Fibroblast of lung (primary cell): ENCODE results near the gene VENTX. TPM values are rescaled to one million over a fixed set of nuclear protein-coding genes. Genes with fewer than 3 reads are reported as not detected.

Experiments
- DNase-seq, 2 donors: peaks; one replicate each; pipeline versions ENCODE4 v3.0.0 to v3.0.0-alpha.2; 2010; ENCODE audit warnings: low read depth in 2 of 2
- H2AFZ ChIP-seq: 2 replicates; pipeline ENCODE4 v1.5.1; 2012; ENCODE audit warnings: low read length, control low read depth, inconsistent platforms
- H3K27ac ChIP-seq: 2 replicates; pipeline ENCODE4 v1.5.1; 2011; ENCODE audit warnings: low read length, control low read depth; ENCODE audit not compliant: insufficient read depth
- H3K27me3 ChIP-seq: 2 replicates; pipeline ENCODE4 v1.5.1; 2011; ENCODE audit warnings: mild to moderate bottlenecking, low read length; ENCODE audit not compliant: control insufficient read depth, insufficient read depth
- H3K36me3 ChIP-seq: 2 replicates; pipeline ENCODE4 v1.5.1; 2011; ENCODE audit warnings: low read length; ENCODE audit not compliant: control insufficient read depth, insufficient read depth
- H3K4me1 ChIP-seq: 2 replicates; pipeline ENCODE4 v1.5.1; 2011; ENCODE audit warnings: low read length; ENCODE audit not compliant: control insufficient read depth, insufficient read depth; ENCODE audit errors: extremely low read depth
- H3K4me2 ChIP-seq: 2 replicates; pipeline ENCODE4 v1.5.1; 2011; ENCODE audit warnings: low read length, control low read depth; ENCODE audit not compliant: insufficient read depth; ENCODE audit errors: extremely low read depth
- H3K4me3 ChIP-seq, 4 experiments: fragments of 200-600 bp in 1 of 4; sonication (generic) in 1 of 4; replicated peaks in 1 of 4; 2 replicates each; pipeline ENCODE4 v1.5.1; 2011 to 2016; ENCODE audit warnings: low read length in 4 of 4, low read depth in 3 of 4, mild to moderate bottlenecking in 3 of 4, control low read depth in 2 of 4, inconsistent platforms in 1 of 4, mixed read lengths in 1 of 4; ENCODE audit not compliant: insufficient read depth in 1 of 4; ENCODE audit errors: control extremely low read depth in 1 of 4
- H3K79me2 ChIP-seq: 2 replicates; pipeline ENCODE4 v1.5.1; 2012; ENCODE audit warnings: mild to moderate bottlenecking, low read length, inconsistent platforms; ENCODE audit not compliant: control insufficient read depth, insufficient read depth
- H3K9ac ChIP-seq: 2 replicates; pipeline ENCODE4 v1.5.1; 2011; ENCODE audit warnings: mild to moderate bottlenecking, low read length, control low read depth; ENCODE audit not compliant: insufficient read depth
- H3K9me3 ChIP-seq: 2 replicates; pipeline ENCODE4 v1.5.1; 2012; ENCODE audit warnings: low read depth, low read length; ENCODE audit not compliant: control insufficient read depth, insufficient read depth
- H4K20me1 ChIP-seq: 2 replicates; pipeline ENCODE4 v1.5.1; 2011; ENCODE audit warnings: low read length; ENCODE audit not compliant: control insufficient read depth, insufficient read depth; ENCODE audit errors: extremely low read depth
- EZH2 ChIP-seq: IDR thresholded peaks from 2 replicates; pipeline ENCODE4 v1.5.1; 2012; ENCODE audit warnings: low read length, control low read depth, mild to moderate bottlenecking; ENCODE audit errors: missing control alignments
- polyA plus RNA-seq, 2 donors: library from polyadenylated mRNA; depleted of rRNA in 1 of 2; stranded (reverse) in 1 of 2; unstranded in 1 of 2; fragments of >200 nt; gene quantifications; 2 replicates each; pipeline ENCODE4 v1.2.1, GENCODE V29; 2011 to 2012; ENCODE audit warnings: missing spikeins in 1 of 2
- total RNA-seq: library from RNA; depleted of rRNA; stranded (reverse); fragments of >200 nt; gene quantifications from 2 replicates; pipeline ENCODE4 v1.2.1, GENCODE V29; 2014
- TF ChIP-seq, protein P1 (sequence below), 2 donors: IDR thresholded peaks in 1 of 2; conservative IDR thresholded peaks in 1 of 2; 1 replicate in 1 of 2; 2 replicates in 1 of 2; pipeline ENCODE4 v1.5.1; 2011 to 2012; ENCODE audit warnings: low read length in 2 of 2, control low read depth in 1 of 2, inconsistent platforms in 1 of 2, low read depth in 1 of 2, mild to moderate bottlenecking in 1 of 2

VENTX gene
- total and polyA plus RNA-seq, 2 donors (not counting 1 experiment from before 2014, with no cell fraction given), result not detected

DNA sequence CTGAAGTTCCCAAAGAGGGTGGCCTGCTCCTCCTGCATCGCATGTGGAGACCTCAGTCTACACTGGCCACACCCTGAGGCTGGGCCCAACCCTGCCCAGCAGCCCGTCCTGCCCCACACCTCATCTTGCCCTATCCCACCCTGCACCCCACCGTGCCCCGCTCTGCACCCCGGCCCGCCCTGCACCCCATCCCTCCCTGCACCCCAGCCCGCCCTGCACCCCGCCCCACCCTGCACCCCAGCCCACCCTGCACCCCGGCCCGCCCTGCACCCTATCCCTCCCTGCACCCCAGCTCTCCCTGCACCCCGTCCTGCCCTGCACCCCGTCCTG is 14.5 kb downstream of the VENTX start:
- no peak for DNase-seq
- Histone ChIP-seq H3K4me3 (no peak overlapping the region), H4K20me1 (no peaks in the 10 kb centered on the region), H3K27ac (no peak overlapping the region), H3K4me1 (no peaks in the 10 kb centered on the region), H3K79me2 (no peaks in the 10 kb centered on the region), H3K9ac (no peak overlapping the region), H2AFZ (no peak overlapping the region), H3K36me3 (no peaks in the 10 kb centered on the region), H3K9me3 (no peaks in the 10 kb centered on the region), H3K27me3 (no peaks in the 10 kb centered on the region), H3K4me2 (no peak overlapping the region)
- TF ChIP-seq EZH2, result no peak
- TF ChIP-seq, protein P1, sequence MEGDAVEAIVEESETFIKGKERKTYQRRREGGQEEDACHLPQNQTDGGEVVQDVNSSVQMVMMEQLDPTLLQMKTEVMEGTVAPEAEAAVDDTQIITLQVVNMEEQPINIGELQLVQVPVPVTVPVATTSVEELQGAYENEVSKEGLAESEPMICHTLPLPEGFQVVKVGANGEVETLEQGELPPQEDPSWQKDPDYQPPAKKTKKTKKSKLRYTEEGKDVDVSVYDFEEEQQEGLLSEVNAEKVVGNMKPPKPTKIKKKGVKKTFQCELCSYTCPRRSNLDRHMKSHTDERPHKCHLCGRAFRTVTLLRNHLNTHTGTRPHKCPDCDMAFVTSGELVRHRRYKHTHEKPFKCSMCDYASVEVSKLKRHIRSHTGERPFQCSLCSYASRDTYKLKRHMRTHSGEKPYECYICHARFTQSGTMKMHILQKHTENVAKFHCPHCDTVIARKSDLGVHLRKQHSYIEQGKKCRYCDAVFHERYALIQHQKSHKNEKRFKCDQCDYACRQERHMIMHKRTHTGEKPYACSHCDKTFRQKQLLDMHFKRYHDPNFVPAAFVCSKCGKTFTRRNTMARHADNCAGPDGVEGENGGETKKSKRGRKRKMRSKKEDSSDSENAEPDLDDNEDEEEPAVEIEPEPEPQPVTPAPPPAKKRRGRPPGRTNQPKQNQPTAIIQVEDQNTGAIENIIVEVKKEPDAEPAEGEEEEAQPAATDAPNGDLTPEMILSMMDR (conservative IDR thresholded peaks at IDR 0.05 in 1 of 2, IDR thresholded peaks at IDR 0.05 in 1 of 2; ENCODE audit: low read depth in 1 of 2, low read length in 2 of 2), result no peak

DNA sequence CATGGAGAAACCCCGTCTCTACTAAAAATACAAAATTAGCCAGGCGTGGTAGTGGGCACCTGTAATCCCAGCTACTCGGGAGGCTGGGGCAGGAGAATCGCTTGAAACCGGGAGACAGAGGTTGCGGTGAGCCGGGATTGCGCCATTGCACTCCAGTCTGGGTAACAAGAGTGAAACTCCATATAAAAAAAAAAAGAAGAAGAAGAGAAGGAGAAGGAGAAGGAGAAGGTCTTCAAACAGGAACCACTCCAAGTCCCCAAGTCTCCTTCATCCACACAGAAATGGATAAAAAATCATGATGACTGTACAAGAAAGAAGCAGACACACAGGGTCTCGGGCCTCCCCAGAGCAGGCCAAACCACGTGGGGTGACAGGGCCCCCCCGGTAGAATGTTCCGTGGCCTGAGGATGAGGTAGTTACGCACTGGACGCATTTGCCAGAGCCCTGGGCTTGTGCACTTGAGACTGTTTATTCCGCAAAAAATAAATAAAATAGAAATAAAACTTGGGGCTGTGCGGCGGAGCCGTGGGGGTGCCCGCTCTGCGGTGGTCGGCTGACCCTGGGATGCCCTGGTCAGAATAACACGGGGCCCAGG is 15.8 kb downstream of the VENTX start:
- H2AFZ ChIP-seq, result no peak overlapping the region
- H3K4me2 ChIP-seq, result no peak overlapping the region
- H3K9ac ChIP-seq, result no peak overlapping the region
- H3K27me3 ChIP-seq, result no peaks in the 10 kb centered on the region
- H3K4me1 ChIP-seq, result peaks cover 4% of the 10 kb centered on the region
- H4K20me1 ChIP-seq, result no peaks in the 10 kb centered on the region
- no peaks in the 10 kb centered on the region for H3K36me3 ChIP-seq
- TF ChIP-seq, protein P1 (conservative IDR thresholded peaks at IDR 0.05 in 1 of 2, IDR thresholded peaks at IDR 0.05 in 1 of 2; ENCODE audit: low read depth in 1 of 2, low read length in 2 of 2), result no peak
- no peak for TF ChIP-seq EZH2
- no peaks in the 10 kb centered on the region for H3K79me2 ChIP-seq
- no peaks in the 10 kb centered on the region for H3K9me3 ChIP-seq
- no peak overlapping the region for H3K4me3 ChIP-seq
- DNase-seq, result no peak
- H3K27ac ChIP-seq, result no peak overlapping the region

DNA sequence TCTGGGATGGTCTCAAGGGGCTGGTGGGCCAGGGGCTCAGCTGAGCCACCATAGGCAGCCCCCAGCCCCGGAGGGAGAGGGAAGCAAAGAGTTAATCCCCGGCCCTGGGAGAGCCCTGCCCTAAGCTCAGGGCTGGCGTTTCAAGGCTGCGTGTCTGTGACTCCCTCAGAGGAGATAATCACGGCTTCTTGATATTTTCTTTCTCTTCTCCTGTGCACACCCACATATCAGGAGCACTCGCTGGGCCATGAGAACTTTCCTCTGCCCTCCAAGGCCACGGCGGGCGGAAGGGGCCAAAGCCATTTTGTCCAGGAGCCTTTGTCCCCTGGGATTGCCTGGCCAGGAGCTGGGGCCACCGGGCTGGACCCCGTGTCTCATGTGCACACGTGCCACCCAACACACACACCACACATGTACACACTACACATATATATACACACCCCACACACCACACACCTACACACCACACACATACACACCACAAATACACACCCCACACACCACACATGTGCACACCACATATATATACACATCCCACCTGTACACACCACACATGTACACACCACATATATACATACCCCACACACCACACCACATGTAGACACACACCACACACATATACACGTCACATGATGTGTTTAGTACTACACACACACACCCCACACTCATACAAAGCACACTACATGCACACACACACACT is 16.9 kb downstream of the VENTX start:
- no peak for TF ChIP-seq EZH2
- TF ChIP-seq, protein P1 (conservative IDR thresholded peaks at IDR 0.05 in 1 of 2, IDR thresholded peaks at IDR 0.05 in 1 of 2; ENCODE audit: low read depth in 1 of 2, low read length in 2 of 2), result no peak
- H2AFZ ChIP-seq, result no peak overlapping the region

More for the DNA sequence above, 16.9 kb downstream of the VENTX start:
- no peak for DNase-seq
- Histone ChIP-seq H3K4me1 (peaks cover 13% of the 10 kb centered on the region), H3K27me3 (no peaks in the 10 kb centered on the region), H3K9me3 (no peaks in the 10 kb centered on the region), H3K79me2 (no peaks in the 10 kb centered on the region), H4K20me1 (no peaks in the 10 kb centered on the region), H3K9ac (no peak overlapping the region), H3K36me3 (no peaks in the 10 kb centered on the region), H3K4me3 (no peak overlapping the region), H3K4me2 (no peak overlapping the region), H3K27ac (no peak overlapping the region)
